Fibroblast of pulmonary artery (primary cell): Measurements from ENCODE around the gene PXN.
"Not testable (repeated sequence)": the region's sequence is repeated elsewhere in the genome, so short reads cannot be mapped to it uniquely, and the experiment has no call there.

Experiments
- DNase-seq: peaks from one replicate; pipeline ENCODE4 v3.0.0-alpha.2; 2010; ENCODE audit warnings: low read depth
- H3K4me3 ChIP-seq: replicated peaks from 2 replicates; pipeline ENCODE4 v1.5.1; 2011; ENCODE audit warnings: low read depth, mild to moderate bottlenecking, control low read depth, low read length, moderate library complexity
- TF ChIP-seq, protein P1 (sequence below): IDR thresholded peaks from 2 replicates; pipeline ENCODE4 v1.5.1; 2011; ENCODE audit warnings: mild to moderate bottlenecking, control low read depth, low read length, inconsistent platforms; ENCODE audit errors: missing control alignments

PXN gene

GRCh38 chr12:120207227-120207626 is 58.3 kb downstream of the PXN start:
- DNase-seq: no peak
- TF ChIP-seq, protein P1, sequence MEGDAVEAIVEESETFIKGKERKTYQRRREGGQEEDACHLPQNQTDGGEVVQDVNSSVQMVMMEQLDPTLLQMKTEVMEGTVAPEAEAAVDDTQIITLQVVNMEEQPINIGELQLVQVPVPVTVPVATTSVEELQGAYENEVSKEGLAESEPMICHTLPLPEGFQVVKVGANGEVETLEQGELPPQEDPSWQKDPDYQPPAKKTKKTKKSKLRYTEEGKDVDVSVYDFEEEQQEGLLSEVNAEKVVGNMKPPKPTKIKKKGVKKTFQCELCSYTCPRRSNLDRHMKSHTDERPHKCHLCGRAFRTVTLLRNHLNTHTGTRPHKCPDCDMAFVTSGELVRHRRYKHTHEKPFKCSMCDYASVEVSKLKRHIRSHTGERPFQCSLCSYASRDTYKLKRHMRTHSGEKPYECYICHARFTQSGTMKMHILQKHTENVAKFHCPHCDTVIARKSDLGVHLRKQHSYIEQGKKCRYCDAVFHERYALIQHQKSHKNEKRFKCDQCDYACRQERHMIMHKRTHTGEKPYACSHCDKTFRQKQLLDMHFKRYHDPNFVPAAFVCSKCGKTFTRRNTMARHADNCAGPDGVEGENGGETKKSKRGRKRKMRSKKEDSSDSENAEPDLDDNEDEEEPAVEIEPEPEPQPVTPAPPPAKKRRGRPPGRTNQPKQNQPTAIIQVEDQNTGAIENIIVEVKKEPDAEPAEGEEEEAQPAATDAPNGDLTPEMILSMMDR: no peak
- no peak overlapping the region for H3K4me3 ChIP-seq

GRCh38 chr12:120206781-120207180 is 58.7 kb downstream of the PXN start:
- not testable (repeated sequence) for H3K4me3 ChIP-seq, DNase-seq

- TF ChIP-seq, protein P1: no peak
- H3K4me3 ChIP-seq: no peak overlapping the region
- DNase-seq: no peak
Observed at GRCh38 chr12:120206228-120206627, 59.3 kb downstream of the PXN start.

- TF ChIP-seq, protein P1: no peak
- DNase-seq: no peak
- no peak overlapping the region for H3K4me3 ChIP-seq
Observed at GRCh38 chr12:120204171-120204570, 61.4 kb downstream of the PXN start.

DNA sequence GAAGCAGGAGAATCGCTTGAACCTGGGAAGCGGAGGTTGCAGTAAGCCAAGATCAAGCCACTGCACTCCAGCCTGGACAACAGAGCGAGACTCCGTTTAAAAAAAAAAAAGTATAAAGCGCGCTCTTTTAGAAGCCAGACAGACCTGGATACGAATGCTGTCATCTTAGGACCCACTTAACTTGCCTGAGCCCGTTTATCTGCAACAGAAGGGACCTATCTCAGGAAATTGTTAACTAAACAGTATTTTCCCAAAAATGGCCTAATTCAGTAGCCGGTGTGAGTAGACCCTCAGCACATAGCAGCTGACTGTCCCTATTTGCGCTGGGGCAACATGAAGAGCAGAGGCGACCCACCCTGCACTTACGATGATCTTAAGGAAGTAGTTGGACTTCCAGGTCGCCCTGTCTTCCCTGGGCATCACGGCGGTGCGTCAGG is 65.1 kb downstream of the PXN start:
- TF ChIP-seq, protein P1: no peak
- peak overlapping the region; percentile 99 for H3K4me3 ChIP-seq
- DNase-seq: no peak

DNA sequence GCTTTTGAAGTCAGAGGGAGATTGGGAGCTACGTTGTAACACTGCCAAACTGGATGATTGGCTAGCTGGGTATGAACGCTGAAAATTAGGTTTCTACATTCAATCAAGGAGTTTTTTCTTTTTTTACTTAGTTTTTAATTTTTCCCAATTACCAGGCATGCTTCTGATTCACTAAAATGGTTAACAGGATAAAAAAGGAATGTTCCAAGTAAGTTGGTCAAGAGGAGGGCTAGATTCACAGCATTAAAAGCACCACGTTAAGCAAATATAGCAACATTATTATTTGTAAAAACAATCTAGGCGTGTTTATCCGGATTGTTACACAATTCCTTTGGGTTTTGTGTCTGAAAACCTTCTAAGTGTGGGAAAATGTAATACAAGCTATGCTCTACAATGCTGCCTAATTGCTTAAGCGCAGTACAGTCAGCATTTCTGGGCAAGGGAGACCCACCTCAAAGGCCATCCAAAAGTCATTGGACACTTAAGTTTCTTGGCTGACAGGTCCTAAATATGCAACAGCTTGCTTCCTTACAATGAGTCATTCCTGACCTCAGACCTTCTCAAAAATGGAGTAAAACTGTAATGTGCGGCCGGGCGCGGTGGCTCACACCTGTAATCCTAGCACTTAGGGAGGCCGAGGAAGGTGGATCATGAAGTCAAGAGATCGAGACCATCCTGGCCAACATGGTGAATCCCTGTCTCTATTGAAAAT is 65.8 kb downstream of the PXN start:
- TF ChIP-seq, protein P1: no peak
- peak; percentile 95 for DNase-seq
- peak overlapping the region; percentile 99 for H3K4me3 ChIP-seq

DNA sequence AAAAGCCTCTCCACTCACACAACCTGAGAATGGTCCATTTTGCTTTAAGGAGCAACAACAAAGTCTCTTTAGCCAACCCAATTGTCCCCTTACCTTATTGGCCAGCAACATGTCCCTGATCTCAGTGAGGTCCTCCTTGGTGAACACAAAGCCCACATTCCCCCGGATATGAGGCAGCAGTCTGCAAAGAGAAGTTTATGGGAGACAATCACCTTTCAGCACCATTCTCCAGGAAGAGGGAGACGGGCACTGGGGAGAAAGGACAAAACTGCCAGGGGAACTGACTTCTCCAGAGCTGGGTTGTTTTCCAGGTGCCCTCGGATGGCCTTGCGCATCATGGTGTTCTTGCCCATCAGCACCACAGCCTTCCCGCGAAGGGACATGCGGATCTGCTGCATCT is 66.5 kb downstream of the PXN start:
- no peak for DNase-seq
- TF ChIP-seq, protein P1: no peak
- H3K4me3 ChIP-seq: peak overlapping the region; percentile 99
